Kidney tubule cell (primary cell): ENCODE results near the gene ADGRG6.

ENCODE experiments used
- DNase-seq: peaks from one replicate; pipeline ENCODE4 v3.0.0-alpha.2; 2018; ENCODE audit warnings: low spot score

Gene ADGRG6

DNA sequence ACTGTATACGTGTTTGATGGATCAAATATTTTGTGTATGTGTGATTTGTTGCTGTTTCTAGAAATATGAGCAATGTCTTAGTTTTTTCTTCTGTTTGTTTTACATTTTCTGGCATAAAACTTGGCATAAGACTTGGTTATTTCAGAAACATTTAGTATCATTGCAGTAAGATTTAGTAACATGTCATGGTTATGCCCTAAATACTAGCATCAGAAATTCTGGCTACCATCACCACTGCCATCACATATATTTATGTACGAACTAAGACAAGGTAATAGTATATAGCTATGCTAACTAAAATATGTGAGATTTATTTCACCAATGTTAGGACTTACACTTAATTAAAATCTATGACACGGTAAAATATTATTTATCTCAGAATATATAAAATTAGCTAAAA lies 10.3 kb upstream of the ADGRG6 start:
- DNase-seq = no peak

DNA sequence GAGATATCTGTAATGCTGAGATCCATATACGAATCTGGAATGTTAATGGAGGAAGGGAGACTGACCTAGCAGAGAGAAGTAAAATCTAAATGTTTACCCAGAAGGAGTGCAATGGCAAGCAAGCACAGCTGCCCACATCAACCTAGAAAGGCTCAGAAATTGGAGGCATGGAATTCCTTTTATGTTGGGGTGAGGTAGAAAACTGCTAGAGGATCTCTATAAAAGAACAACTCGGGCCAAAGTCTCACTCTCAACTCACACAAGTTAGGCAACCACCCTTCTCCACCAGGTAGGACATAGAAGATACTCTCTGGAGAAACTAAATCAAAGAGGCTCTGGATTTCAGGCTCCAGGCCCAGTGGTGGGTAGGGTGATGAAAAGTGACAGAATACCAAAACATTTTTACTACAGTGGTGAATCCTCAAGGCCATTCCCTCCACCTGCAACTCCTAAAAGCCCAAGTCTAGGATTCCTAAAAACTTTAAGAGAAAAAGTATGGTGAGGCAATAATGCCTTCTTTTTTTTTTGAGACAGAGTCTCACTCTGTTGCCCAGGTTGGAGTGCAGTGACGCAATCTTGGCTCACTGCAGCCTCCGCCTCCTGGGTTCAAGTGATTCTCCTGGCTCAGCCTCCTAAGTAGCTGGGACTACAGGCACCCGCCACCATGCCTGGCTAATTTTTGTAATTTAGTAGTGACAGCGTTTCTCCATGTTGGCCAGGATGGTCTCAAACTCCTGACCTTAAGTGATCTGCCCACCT lies 9.5 kb upstream of the ADGRG6 start:
- no peak for DNase-seq

DNA sequence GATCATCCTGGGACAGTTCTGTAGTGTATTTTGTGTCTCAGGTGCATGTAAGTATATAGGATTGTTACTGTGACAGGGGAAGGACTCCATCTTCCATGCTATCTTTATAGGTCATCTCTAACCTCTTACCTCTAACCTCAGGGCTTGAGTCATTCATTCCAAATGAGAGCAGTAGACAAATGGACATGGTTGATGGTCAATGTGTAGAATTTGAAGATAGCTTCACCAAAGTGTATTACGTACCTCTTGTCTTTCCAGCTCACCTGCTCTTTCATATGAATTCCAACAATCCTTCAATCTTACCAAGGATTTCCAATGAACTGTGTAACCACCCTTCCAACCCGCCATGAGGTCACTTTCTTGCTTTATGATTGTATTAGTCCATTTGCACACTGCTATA lies 8.7 kb upstream of the ADGRG6 start:
- DNase-seq = no peak

DNA sequence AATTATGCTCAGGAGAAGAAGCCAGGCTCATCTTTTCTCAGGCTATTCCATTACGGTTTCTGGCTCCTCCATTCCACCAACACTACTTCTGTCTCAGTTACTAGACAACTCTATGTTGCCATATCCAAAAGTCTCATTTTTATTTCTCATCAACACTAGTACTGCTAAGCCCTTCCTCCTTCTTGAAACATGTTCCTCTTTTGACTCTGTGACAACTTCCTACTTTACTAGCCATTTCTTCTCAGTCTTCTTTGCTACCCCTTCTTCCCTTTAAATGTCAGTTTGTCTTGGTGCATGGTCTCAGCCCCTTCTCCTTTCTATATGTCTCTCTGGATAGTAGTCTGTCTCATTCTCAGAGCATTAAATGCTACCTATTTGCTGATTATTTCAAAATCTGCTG lies 7.1 kb upstream of the ADGRG6 start:
- DNase-seq = no peak

DNA sequence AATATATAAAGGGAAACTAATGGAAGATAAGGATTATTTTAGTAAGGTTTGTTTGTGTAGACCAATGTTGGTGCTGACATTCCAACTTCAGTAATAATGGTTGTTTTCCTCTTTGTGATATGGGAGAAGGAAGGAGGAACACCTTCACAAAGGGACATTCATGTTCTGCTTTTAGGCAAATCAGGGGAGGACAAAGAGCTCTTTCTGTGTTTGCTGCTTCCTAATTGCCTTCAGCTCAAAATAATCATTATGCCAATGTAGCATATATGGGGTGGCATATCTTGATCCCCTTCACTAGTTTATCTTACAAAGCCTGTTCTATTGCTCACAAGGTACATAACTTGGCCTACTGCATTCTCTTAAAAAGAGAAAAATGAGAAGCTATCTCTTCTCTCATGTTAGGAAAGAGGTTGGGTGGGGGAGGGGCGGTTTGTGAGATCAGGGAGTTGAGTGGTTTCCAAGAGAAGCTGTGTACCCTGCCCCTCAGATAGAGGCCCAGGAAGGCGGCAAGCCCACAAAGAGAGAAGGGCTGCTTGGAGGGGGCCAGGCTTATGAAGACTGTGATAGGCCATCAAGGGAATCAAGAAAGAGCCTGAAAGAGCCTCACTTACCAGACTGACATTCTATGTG lies 4.7 kb upstream of the ADGRG6 start:
- DNase-seq = no peak

DNA sequence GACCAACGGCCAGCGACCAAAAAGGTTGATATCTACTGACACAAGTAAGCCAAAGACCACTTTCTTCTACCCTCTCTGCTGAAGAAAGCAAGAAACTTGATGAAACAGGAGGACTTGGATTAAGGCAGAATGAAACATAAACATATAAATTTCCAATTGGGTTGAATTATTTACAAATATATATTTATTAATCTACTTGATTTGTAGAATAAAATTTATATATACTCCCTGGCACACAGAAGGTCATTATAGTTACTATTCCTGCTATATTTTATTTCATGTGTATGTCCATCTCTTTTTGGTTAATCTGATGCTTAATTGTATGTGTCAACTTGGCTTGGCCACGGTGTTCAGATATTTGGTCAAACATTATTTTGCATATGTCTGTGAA lies 4.2 kb upstream of the ADGRG6 start:
- no peak for DNase-seq

DNA sequence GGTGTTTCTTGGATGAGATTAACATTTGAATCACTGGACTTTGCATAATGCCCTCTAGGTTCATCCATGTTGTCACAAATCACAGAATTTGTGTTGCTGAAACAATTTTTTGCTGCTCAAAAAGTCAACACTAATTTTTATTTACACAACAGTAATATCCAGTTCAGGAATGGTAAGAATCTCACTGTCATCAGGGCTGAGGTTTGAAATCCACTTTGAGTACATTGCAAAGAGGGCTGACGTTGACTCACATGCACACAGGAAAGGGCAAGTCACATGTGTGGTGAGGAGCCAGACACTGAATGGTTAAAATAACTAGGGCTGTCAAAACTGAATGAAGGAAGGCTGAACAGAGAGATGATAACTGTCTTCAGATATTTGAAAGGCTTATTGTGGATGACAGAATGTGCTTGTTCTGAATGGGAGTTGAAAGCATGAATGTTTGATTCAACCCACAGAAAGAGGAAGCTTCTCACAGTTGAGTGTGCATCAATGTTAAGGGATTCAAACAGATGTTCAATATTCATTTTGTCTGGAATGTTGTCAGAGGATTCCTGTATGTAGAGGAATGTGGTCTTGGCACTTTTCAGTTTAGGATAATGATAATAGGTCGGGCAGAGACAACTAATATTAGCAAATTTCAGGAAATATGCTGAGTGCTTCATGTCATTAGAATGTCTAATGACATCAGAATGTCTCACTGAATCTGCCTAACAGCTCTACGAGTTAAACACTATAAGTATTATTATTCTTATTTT lies 3.6 kb upstream of the ADGRG6 start:
- peak; percentile 87 for DNase-seq

DNA sequence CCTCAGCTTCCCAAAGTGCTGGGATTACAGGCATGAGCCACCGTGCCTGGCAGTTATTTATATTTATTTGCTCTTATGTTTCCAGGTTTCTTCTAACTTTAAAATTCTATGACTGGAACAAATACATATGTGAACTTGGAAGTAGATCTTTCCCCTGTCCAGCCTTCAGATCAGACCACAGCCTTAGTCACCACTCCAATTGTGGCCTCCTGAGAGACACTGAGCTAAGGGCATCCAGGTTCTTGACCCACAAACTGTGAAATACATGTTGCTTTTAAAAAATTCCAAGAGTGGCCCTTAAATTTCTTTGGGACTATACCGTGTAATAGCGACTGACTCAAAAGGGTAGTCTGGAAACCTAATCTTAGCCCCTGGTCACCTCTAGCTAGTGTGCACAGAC lies 1.5 kb upstream of the ADGRG6 start:
- no peak for DNase-seq

DNA sequence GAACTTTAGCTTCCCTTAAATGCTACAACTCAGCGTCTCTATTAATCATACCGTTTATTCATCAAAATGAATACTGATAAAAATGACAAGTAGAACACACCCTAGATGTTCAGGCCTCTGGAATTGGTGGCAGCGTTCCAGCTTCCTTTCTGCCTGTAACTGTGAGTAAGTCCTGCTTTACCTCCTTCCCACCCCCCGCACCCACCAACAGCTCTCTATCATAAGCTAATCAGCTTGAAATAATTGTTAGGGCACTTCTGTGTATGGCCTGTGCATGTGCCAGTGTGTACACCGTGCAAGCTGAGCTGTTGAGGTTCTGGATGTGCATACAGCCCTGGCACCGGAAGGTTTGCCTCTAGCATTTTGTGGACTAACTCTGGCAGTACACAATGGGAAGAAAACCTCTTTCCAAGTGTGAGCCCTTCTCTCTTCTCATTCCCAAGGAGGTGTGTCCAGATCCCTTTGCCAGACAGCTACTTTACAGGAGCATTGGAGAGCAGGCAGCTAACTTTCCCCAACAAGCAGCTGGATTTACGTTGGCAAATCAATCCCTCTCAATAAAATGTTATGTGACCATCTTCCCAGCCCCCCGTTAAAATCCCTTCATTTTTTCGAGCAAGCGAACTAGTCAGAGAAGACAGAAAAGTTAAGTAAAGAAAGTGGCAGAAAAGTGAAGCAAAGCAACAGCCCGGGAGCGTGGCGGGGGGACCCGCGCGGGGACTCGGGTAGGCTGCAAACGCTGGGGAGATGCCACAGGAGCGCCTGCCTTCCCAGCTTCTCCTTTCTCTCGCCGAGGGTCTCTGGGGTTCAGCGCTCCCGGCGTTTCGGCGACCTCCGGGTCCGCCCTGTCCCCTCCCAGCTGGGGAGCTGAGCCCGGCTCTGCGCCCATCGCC lies 803 bp upstream of the ADGRG6 start:
- peak; percentile 76 for DNase-seq

DNA sequence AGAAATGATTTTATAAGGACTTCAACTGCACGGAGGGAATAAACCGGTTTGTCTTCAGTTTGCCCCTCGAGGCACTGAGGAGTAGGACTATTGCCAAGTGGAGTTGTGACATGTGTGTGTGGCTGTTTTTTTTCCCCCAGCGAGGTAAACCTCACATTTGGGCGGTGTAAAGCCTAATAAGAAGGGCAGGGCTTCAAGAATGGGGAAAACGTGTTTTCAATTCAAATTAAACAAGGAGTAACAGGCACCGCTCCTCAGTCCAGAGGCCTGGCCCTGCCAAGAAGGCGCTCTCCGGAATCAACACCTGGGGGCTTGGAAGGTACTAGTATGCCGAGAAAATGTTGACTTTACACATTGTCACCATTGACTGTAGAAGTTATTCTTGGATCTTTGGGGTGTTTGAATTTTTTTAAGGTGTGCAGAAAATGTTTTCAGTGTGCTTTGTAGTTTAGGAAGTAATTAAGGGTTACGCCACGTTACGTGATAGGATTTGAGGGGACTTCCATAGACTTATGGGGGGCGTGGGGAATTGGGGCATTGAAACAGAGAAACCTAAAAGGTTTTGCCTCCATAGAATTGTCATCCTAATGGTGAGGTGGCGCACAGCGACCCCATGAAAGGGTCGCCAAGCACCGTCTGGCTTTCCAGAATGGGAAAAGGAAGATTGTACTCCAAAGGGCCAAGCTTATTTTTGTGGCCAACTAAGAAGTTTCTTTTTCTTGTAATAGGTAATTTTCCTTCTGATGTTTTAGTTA lies 791 bp downstream of the ADGRG6 start:
- DNase-seq = peak; percentile 36

DNA sequence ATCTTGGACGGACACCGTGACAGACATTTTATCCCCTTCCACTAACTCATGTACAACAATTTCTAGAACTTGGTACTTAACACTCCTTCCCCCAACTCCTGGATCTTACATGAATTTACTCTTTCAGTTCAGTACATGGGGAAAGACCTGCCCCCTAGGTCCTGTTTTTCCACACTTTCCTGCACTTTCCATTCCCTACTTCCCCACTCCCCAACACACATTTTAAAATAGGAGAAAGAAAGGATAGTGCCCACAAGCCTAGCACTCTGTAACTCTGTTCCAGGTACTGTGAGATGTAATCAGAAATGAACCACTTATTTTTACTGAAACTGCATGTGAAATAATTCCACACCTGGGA lies 1.3 kb downstream of the ADGRG6 start:
- DNase-seq = no peak

DNA sequence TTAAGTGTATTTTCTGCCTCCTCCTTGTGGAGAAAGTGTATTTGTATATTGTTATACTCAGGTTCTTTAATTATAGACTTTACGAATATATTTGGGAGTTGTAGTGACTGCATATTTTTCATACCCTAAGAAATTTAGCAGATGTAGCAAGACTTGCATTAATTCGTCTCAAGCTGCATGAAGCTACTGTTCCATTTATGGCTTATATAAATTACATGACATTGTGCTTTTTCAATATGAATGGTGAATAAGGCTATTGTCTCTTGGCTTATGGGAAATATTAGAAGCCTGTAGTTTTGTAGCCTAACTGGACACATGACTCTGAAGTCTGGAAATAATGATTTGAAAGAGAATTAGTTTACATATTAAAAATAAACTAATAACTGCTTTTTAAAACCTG lies 2.4 kb downstream of the ADGRG6 start:
- DNase-seq = no peak

DNA sequence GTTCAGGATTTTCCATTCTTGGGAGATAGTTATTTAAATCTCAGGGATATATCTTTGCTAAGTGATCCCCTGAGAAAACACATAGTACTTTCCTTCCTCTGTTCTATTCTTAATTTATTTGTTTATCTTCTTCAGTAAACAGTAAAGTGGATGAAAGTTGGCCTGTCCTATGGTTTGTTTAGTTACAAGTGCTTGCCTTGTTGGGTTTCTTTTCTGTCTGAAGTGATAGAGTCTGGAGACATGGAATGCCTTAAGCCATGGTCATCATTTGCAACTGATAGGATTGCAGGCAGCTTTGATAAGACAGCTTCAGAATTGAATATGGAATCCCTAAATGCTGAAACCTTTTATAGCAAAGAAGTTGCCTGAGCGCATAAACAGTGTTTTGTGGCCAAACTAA lies 4.9 kb downstream of the ADGRG6 start:
- DNase-seq = no peak

DNA sequence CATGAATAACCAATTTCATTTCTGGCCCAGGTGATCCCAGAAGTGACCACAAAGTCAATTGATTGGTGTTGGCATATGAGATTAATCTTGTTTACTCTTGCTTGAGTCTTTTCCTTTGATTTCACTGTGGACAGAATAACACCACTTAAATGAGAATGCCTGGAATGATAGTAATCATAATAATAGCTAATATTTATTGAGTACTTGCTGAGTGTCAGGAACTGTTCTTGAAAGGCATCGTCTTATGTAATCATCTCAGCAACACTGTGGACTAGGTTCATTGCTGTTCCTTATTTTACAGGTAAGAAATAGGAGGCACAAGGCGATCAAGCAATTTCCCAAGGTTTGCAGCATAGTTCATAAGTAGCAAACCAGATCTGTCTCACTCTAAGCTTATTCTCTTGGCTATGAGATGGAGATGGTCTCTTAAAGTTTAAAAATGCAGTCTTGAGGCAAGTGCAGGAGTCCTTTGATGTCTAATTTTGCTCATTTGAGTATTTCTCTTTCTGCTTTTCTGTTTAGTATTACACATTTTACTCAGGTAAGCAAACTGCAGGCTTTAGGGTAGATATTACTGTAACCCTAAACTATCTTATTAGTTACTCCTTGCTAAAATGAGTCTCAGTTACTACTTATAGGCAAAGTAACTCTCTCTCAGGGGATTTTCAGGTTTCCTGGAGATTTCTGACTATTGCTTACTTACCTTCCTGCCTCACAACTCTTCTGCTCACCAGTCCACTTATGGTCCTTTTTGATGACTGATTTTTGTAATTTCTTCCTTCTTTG lies 6.3 kb downstream of the ADGRG6 start:
- no peak for DNase-seq

DNA sequence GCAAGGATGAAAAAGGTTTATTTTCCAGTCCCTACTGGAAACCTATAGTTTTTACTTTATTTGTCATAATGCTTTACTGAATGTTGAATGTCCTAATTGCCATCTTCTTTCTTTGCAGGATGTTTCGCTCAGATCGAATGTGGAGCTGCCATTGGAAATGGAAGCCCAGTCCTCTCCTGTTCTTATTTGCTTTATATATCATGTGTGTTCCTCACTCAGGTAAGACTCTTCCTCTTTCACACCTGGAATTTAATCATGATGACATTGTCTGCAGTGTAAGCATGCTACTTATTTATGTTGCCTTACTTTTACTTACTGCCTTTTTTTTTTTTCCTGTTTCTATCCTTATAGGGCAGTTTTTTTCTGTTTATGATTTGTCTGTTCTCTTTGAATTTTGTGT lies 7.6 kb downstream of the ADGRG6 start:
- DNase-seq = no peak

DNA sequence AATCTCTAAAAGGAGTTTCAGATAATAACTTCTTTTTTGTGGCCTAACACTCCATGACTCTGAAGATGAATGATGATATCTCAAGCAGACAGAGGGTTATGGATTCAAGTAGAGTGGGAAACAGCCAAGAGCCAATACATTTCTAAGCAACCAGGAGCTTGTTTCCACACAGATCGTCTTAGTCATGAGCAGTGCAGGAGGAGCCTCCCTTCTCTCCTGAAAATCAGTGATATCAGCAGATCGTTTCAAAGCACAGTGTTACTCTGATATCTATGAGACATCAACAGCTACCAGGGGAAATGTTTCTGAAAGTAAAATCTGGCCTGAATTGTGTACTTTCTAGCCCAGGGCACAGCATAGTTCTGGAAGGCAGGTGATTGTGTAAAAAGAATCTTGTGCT lies 11.5 kb downstream of the ADGRG6 start:
- peak; percentile 73 for DNase-seq

DNA sequence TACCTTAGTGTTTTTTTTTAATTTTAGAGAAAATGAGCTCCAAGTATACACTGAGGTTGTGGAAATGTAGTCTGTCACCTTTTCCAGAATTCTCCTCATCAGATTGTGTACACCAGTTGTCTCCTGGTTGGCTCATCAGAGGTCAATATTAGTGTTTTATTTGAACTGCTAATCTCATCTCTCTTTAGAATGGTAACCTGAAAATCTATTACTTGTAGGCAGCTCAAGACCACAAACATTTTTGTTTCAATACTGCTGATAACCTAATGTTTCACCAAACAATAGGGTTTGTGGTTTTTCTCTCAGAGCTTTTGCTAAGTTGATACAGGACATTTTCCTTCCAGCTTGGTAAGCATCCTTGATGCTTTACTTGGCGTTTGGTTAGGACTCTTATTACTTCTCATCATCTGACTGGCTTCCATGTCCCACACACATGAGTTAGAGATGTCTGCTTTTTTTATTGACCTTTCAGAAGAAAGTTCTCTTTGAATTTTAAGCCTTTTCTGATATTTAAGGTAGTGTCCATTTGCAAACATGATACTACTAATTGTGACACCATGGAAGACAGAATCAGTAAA lies 15.1 kb downstream of the ADGRG6 start:
- DNase-seq = no peak

DNA sequence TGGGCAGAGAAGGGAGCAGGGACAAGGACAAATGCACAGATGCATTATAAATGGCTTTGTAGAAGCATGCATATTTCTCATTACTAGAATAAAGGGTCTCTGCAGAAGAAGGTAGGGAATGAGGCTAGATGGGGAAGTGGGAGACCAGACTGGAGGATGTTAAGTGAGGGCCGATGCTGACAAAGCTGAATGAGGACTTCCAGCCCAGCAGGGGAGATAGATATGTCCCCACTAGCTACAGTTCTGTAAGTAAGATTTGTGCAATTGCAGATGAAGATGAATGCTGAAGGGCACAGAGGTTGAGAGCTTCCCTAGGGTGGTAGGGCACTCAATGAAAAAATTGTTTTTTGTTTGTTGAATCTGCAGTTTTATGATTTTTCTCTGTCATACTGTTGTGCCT lies 16.9 kb downstream of the ADGRG6 start:
- no peak for DNase-seq

DNA sequence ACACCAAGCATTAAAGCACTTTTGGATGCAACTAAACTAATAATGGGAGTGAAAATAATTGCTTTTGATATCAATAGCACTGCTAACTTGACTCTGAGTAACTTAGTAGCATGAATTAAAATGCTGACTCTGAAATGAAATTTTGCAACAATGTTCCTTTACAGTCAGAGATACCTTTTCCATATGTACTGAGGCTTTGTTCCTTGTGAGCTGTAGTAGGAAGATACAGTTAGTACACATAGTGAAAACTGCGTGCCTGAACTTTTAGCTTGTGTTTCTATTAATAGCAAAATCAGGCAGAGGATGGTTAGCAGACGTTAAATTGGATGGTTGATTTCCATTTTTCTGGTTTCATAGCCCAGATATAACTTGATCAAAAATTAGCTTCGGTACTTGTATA lies 18.6 kb downstream of the ADGRG6 start:
- no peak for DNase-seq

DNA sequence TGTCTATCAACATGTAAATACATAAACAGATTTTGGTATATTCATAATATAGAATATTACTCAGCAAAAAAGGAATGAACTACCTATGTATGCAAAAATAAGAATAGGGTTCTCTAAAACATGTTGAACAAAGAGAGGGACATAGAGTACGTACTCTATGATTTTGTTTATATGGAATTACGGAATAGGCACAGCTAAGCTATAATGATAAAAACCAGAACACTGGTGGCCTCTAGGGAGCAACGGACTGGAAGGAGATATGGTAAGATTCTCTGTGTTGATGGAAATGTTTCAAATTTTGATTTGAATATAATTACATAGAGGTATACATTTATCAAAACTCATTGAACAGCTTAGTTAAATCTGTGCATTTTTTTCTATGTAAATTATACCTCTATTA lies 19.6 kb downstream of the ADGRG6 start:
- DNase-seq = no peak
